Body of pancreas (tissue), 4 donors: ENCODE measurements around the gene MAML3.

Source experiments
- POLR2A ChIP-seq, 3 donors: fragments of 450-650 bp; IDR thresholded peaks; one replicate each; pipeline ENCODE4 v1.6.1; 2016; ENCODE audit warnings: antibody characterized with exemption in 3 of 3, mild to moderate bottlenecking in 2 of 3
- TF ChIP-seq, protein P1 (sequence below), 7 experiments: fragments of 450-650 bp in 4 of 7; fragments of 200-600 bp in 3 of 7; sonication (generic) in 3 of 7; IDR thresholded peaks; one replicate each; pipeline ENCODE4 v1.5.1; 2016 to 2019; ENCODE audit warnings: antibody characterized with exemption in 7 of 7

DNA sequence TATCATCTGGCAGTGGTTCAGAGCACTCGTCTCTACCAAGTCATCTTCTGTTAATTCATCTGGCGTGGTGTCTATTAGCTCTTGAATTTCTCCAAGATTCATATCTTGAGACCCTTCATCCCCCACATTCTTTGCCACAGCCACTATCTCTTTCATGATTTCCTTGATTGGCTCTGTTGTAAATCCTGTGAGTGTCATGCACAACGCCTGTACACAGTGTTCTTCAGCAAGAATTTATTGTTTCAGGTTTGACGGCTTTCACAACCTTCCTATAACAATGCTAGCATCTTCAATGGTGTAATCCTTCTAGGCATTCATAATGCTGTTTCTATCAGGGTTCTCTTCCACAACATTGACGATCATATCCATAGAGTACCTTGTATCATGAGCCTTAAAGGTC is 457.5 kb downstream of the MAML3 start:
- TF ChIP-seq, protein P1, sequence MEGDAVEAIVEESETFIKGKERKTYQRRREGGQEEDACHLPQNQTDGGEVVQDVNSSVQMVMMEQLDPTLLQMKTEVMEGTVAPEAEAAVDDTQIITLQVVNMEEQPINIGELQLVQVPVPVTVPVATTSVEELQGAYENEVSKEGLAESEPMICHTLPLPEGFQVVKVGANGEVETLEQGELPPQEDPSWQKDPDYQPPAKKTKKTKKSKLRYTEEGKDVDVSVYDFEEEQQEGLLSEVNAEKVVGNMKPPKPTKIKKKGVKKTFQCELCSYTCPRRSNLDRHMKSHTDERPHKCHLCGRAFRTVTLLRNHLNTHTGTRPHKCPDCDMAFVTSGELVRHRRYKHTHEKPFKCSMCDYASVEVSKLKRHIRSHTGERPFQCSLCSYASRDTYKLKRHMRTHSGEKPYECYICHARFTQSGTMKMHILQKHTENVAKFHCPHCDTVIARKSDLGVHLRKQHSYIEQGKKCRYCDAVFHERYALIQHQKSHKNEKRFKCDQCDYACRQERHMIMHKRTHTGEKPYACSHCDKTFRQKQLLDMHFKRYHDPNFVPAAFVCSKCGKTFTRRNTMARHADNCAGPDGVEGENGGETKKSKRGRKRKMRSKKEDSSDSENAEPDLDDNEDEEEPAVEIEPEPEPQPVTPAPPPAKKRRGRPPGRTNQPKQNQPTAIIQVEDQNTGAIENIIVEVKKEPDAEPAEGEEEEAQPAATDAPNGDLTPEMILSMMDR (IDR thresholded peaks at IDR 0.05), result no peak
- TF ChIP-seq POLR2A (IDR thresholded peaks at IDR 0.05), result no peak
